Spinal cord (tissue), 10 donors: Measurements from ENCODE around the gene GHRHR. TPM values are rescaled to one million over a fixed set of nuclear protein-coding genes. Genes with fewer than 3 reads are reported as not detected.
A peak's percentile ranks its signal among the peaks of the same experiment; 100 is the strongest.

Experiments used
- DNase-seq, 6 donors: peaks; one replicate each; pipeline versions ENCODE4 v3.0.0 to v3.0.0-alpha.2; 2013 to 2015; ENCODE audit warnings: low spot score in 6 of 6, low read depth in 4 of 6
- H3K27ac ChIP-seq: one replicate; pipeline ENCODE4 v1.5.1; 2013; ENCODE audit warnings: low read depth, low read length, control low read depth
- H3K27me3 ChIP-seq: one replicate; pipeline ENCODE4 v1.6.1; 2013; ENCODE audit warnings: low read length; ENCODE audit not compliant: control insufficient read depth, insufficient read depth
- H3K36me3 ChIP-seq: one replicate; pipeline ENCODE4 v1.6.1; 2013; ENCODE audit warnings: low read length; ENCODE audit not compliant: control insufficient read depth, insufficient read depth
- H3K4me1 ChIP-seq: one replicate; pipeline ENCODE4 v1.6.1; 2013; ENCODE audit warnings: low read length; ENCODE audit not compliant: control insufficient read depth, insufficient read depth
- H3K4me3 ChIP-seq: one replicate; pipeline ENCODE4 v1.5.1; 2013; ENCODE audit warnings: low read depth, low read length, control low read depth
- H3K9me3 ChIP-seq: one replicate; pipeline ENCODE4 v1.6.1; 2013; ENCODE audit warnings: low read length; ENCODE audit not compliant: control insufficient read depth, insufficient read depth
- WGBS: methylation state at CpG from one replicate; pipeline ENCODE4 v1.1.5; 2013; ENCODE audit warnings: missing lambda C conversion rate; ENCODE audit not compliant: insufficient coverage; 5-methylcytosine and 5-hydroxymethylcytosine counted together
- polyA plus RNA-seq, 2 donors: library from polyadenylated mRNA; unstranded; fragments of 120-200 nt; gene quantifications; one replicate each; pipeline ENCODE4 v1.2.1, GENCODE V29; 2013; ENCODE audit not compliant: insufficient read length in 2 of 2
- total RNA-seq, 2 donors: library from RNA; depleted of rRNA in 1 of 2; stranded (reverse); fragments of 120-200 nt in 1 of 2; fragments of >200 nt in 1 of 2; gene quantifications; one replicate each; pipeline versions ENCODE4 v1.2.3 to v1.2.4, GENCODE V29; 2013 to 2014
- donor health status: healthy.

The GHRHR gene
- total and polyA plus RNA-seq, 4 donors, result 2.7 to 5.2 (median 4.3) TPM

- Histone ChIP-seq H3K27me3 (no peaks in the 10 kb centered on the region), H3K27ac (no peak overlapping the region), H3K9me3 (no peaks in the 10 kb centered on the region), H3K4me3 (no peak overlapping the region), H3K4me1 (no peaks in the 10 kb centered on the region), H3K36me3 (no peaks in the 10 kb centered on the region)
- WGBS, result no CpG with 5 or more reads among the region's 1 CpG
- DNase-seq, result no peak
Observed at GRCh38 chr7:30956704-30957103, 7.0 kb upstream of the GHRHR start.

GRCh38 chr7:30965372-30965771 lies 1.6 kb downstream of the GHRHR start:
- no peaks in the 10 kb centered on the region for H3K36me3 ChIP-seq
- H3K9me3 ChIP-seq, result no peaks in the 10 kb centered on the region
- H3K27me3 ChIP-seq, result no peaks in the 10 kb centered on the region
- no peak for DNase-seq
- no peak overlapping the region for H3K4me3 ChIP-seq
- no peaks in the 10 kb centered on the region for H3K4me1 ChIP-seq
- no CpG with 5 or more reads among the region's 4 CpGs for WGBS
- H3K27ac ChIP-seq, result no peak overlapping the region

DNA sequence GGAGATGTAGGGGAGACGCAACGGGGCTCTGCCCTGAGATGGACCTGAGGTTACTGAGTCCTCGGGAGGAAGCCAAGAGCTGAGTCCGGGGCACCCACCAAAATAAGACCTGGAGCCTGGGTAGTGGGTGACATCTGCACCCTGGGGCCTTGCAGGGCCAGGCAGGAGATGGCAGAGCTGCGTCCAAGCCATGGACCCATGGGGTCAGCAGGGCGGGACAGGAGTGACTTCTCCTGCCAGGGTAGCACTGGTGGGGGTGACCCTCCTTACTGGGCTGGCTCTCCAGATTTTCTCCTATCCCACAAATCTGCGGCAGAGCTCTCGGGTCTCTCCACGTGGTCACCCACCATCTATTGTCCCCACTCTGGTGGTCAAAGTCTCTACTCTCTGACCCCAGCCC lies 2.1 kb downstream of the GHRHR start:
- no peaks in the 10 kb centered on the region for H3K4me1 ChIP-seq
- no peak overlapping the region for H3K27ac ChIP-seq
- peaks cover 2% of the 10 kb centered on the region for H3K27me3 ChIP-seq
- 94% methylated on average over 9 of the region's 9 CpGs for WGBS
- no peaks in the 10 kb centered on the region for H3K9me3 ChIP-seq
- no peak overlapping the region for H3K4me3 ChIP-seq
- no peak for DNase-seq
- H3K36me3 ChIP-seq, result no peaks in the 10 kb centered on the region

DNA sequence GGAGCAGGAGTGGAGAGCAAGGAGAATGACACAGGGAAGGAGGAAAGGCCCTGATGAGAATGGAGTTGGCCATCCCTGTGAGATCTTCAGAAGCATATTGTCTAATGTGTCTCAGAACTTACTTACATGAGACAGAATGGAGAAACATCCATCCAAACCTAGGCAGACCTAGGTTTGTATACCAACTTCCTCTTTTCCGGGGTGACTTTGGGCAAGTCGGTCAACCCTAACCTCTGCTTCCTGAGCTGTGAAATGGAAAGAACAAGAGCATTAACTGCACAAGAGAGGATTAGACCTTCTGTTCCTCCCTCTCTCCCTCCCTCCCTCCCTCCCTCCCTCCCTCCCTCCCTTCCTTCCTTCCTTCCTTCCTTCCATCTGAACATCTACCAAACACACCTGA lies 4.5 kb downstream of the GHRHR start:
- DNase-seq, result no peak
- Histone ChIP-seq H3K4me1 (no peaks in the 10 kb centered on the region), H3K9me3 (no peaks in the 10 kb centered on the region), H3K4me3 (no peak overlapping the region), H3K27me3 (peaks cover 5% of the 10 kb centered on the region), H3K27ac (no peak overlapping the region), H3K36me3 (no peaks in the 10 kb centered on the region)
- no CpG with 5 or more reads among the region's 2 CpGs for WGBS

DNA sequence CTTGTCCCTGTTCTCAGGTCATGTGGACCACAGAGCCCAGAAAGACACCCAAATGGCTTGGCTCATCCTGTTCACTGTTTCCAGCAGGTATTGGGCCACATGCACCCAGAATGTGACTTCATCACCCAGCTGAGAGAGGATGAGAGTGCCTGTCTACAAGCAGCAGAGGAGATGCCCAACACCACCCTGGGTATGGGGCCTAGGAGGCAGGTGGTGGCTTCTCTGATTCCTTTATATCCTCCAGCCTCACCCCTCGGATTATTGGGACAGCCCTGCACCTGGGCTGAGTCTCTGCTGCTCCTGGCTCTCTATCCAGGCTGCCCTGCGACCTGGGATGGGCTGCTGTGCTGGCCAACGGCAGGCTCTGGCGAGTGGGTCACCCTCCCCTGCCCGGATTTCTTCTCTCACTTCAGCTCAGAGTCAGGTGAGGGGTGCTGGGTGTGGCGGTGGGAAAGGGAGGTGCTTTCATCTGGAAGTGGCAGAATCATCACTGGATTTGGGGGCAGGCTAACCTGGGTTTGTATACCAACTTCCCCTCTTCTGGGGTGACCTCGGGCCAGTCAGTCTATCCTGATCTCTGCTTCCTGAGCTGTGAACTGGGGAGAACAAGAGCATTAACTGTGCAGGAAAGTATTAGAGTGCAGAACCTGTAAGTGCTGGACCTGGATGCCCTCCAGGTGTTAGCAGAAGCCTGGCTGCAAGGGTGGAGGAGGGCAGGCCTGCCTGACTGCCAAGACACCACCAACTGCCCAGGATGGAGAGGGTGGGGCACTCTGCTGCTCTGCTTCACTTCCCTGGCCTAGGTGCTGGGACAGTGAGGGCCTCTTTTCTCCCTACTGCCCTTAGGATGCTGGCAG lies 5.2 kb downstream of the GHRHR start:
- Histone ChIP-seq H3K36me3 (no peaks in the 10 kb centered on the region), H3K9me3 (no peaks in the 10 kb centered on the region), H3K4me1 (no peaks in the 10 kb centered on the region), H3K27ac (no peak overlapping the region), H3K27me3 (peaks cover 5% of the 10 kb centered on the region), H3K4me3 (no peak overlapping the region)
- no peak for DNase-seq
- WGBS, result 71% methylated on average over 2 of the region's 7 CpGs

DNA sequence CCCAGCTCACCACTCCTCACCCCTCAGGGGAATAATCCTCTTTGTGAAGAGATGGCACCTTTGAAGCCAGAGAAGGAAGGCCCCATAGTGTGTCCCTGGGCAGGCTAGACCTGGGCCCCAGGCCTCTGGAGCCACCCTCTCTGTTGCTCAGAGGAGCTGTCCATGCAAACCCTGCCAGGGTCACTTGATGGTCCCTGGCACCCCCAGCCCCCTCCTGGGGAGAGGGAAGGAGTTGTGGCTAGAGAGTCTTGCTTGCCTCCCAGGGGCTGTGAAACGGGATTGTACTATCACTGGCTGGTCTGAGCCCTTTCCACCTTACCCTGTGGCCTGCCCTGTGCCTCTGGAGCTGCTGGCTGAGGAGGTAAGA lies 5.8 kb downstream of the GHRHR start:
- DNase-seq, result no peak
- H3K36me3 ChIP-seq, result no peaks in the 10 kb centered on the region
- 80% methylated on average over 1 of the region's 1 CpG for WGBS
- H3K4me1 ChIP-seq, result peaks cover 3% of the 10 kb centered on the region
- no peaks in the 10 kb centered on the region for H3K9me3 ChIP-seq
- H3K27me3 ChIP-seq, result peaks cover 5% of the 10 kb centered on the region
- no peak overlapping the region for H3K4me3 ChIP-seq
- H3K27ac ChIP-seq, result no peak overlapping the region

DNA sequence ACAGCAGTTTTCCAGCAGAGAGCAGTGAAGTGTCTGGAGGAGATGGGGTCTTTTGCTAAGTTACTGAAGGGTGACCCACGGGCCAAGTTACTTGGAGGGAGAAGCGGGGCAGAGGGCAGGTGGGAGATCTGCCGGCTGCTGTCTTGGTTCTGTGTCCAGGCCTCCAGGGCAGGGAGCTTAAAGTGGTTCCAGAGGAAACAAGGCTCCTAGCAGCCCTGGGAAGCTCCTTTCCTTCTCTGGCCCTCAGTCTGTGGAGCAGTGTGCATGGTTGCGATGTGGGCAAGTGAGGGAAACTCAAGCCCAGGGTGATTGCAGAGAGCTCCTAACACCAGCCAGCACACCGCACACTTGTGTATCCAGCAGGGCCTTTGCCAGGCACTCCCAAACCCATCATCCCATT lies 6.3 kb downstream of the GHRHR start:
- WGBS, result 90% methylated on average over 5 of the region's 5 CpGs
- H3K27ac ChIP-seq, result no peak overlapping the region
- H3K36me3 ChIP-seq, result no peaks in the 10 kb centered on the region
- H3K4me3 ChIP-seq, result no peak overlapping the region
- peaks cover 8% of the 10 kb centered on the region for H3K4me1 ChIP-seq
- no peak for DNase-seq
- peaks cover 5% of the 10 kb centered on the region for H3K27me3 ChIP-seq
- no peaks in the 10 kb centered on the region for H3K9me3 ChIP-seq

- DNase-seq, result peak in 1 of 6 donors; percentile 43
- H3K4me1 ChIP-seq, result peaks cover 8% of the 10 kb centered on the region
- H3K9me3 ChIP-seq, result no peaks in the 10 kb centered on the region
- no peak overlapping the region for H3K4me3 ChIP-seq
- H3K27ac ChIP-seq, result no peak overlapping the region
- 70% methylated on average over 1 of the region's 6 CpGs for WGBS
- H3K27me3 ChIP-seq, result peaks cover 5% of the 10 kb centered on the region
- H3K36me3 ChIP-seq, result no peaks in the 10 kb centered on the region
Observed at GRCh38 chr7:30970594-30971094, 6.9 kb downstream of the GHRHR start.

- Histone ChIP-seq H3K27me3 (peaks cover 5% of the 10 kb centered on the region), H3K9me3 (no peaks in the 10 kb centered on the region), H3K36me3 (no peaks in the 10 kb centered on the region), H3K4me1 (peaks cover 8% of the 10 kb centered on the region), H3K4me3 (no peak overlapping the region), H3K27ac (no peak overlapping the region)
- DNase-seq, result no peak
- 70% methylated on average over 3 of the region's 3 CpGs for WGBS
Observed at GRCh38 chr7:30971440-30971839, 7.7 kb downstream of the GHRHR start.
